Hypothalamus (tissue), 51 donors: ENCODE results near the gene NXPH4.

Experiments
- DNase-seq, 51 donors: peaks; one replicate each; lab custom pipeline; 2025; lab: John Stamatoyannopoulos, UW

Gene NXPH4

DNA sequence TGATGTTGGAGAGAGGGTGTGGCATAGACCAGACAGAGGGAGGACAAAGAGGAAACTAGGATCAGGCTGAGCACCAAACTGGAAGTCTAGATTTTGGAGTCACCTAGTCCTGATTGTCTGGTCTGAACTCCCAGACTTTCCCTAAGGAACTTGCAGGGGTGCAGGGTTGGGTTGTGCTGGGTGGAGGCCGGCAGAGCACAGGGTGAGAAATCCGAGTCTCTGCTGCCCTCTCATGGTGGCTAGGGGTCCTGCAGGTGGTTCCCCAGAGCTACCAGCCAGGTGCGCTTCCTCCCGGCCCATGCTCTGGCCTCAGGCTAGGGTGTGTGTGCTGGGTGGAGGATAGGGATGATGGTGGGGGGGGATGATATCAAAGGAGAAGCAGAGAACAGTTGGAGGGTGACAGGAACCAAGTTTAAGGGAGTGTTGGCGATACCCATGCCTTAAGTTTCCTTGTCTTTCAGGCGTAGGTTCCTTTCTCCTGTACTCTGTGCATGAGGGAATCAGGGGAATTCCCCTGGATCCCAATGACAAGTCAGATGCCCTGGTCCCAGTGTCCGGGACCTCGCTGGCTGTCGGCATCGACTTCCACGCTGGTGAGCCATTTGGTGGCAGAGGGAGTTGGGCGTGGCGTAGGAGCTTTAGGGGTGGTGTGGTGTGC, 33.5 kb upstream of the NXPH4 start:
- peak in 40 of 51 donors; percentile 4 to 73 (median 36) for DNase-seq

DNA sequence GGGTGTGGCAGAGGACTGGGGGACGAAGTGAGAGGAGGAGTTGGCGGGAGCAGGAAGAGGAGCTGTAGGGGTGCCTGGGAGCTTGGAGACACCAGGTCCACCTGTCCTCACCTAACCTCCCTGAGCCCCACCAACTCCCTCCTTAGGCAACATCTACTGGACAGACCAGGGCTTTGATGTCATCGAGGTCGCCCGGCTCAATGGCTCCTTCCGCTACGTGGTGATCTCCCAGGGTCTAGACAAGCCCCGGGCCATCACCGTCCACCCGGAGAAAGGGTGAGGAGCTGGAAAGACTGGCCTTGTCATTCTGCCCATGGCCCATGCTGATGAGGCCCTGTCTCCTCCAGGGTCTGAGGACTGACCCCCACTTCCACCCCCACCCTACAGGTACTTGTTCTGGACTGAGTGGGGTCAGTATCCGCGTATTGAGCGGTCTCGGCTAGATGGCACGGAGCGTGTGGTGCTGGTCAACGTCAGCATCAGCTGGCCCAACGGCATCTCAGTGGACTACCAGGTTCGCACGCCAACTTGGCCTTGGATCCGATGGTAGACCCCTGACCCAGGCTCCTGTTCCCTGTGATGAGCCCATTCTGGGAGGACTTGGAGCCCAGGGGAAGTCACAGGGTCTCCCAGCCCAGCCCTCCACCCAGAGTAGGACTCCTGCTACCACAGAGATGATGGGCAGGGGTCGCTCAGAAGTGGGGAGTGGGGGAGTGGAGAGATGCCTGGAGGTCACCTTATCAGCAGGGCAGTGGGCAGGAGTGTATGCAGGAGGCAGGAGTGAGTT, 32.5 kb upstream of the NXPH4 start:
- DNase-seq: no peak

DNA sequence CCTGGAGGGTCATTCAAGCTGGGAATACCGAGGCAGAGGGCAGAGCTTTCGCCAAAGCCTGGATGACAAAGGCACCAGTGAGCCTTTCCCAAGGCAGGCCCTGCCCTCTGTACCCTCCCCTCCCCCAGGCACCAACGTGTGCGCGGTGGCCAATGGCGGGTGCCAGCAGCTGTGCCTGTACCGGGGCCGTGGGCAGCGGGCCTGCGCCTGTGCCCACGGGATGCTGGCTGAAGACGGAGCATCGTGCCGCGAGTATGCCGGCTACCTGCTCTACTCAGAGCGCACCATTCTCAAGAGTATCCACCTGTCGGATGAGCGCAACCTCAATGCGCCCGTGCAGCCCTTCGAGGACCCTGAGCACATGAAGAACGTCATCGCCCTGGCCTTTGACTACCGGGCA, 31.2 kb upstream of the NXPH4 start:
- DNase-seq: no peak

DNA sequence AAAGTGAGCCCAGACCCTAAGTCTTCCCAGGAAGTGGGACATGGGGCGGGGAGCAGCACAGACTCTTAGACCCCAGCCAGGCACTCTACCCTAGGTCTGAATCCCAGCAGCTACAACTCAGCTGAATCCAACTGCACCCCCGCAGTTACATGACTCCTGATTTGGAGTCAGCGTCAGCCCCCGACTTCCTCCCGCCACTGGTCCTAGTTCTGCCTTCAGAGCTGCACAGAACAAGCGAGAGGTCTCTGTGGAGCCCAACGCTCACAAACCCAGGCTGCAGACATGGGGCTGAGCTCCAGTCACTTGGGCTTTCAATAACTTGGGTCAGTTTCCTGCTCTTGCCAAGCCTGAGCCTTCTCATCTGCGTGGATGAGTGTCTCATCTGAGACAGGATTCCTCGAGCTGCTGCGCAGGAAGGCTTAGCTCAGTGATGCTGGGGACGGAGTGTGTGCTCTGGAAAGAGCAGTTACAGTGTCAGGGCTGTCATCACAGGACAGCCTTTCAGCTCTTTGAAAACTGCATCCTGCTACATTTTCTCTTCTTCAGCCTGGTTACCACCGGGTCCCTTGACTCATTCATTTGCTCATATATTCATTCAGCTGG, 30.6 kb upstream of the NXPH4 start:
- peak in 1 of 51 donors; percentile 9 for DNase-seq

DNA sequence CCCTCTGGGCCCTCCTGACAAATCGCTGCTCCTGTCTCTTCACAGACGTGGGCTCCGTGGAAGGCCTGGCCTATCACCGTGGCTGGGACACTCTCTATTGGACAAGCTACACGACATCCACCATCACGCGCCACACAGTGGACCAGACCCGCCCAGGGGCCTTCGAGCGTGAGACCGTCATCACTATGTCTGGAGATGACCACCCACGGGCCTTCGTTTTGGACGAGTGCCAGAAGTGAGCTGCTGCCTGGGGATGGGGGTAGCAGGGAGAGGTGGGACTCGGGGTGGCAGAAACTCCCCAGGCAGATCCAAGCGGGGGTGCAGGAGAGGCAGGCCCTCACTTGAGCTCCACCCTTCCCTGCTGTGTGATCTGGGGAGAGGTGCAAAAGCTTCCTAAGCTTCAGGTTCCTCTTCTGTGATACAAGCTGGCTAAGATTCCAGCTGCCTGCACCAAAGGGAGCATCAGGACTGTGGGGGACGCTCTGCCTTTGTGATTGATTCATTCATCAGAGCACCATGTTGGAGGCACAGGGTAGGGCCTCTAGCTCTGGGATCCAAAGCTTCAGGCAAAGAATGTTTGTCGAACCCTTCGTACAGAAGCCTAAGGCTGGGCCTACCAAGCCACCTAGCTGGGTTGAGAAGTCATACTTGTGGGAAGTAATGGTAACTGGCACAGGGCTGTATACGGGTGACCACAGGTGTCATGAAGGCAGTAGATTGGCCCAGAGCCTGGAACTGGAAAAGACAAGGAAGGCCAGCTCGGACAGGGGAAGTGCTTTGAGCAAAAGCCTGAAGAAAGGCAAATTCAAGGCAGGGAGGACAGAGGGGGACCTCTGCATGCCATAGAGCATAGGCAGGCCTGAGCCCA, 29.1 kb upstream of the NXPH4 start:
- peak in 1 of 51 donors; percentile 49 for DNase-seq

DNA sequence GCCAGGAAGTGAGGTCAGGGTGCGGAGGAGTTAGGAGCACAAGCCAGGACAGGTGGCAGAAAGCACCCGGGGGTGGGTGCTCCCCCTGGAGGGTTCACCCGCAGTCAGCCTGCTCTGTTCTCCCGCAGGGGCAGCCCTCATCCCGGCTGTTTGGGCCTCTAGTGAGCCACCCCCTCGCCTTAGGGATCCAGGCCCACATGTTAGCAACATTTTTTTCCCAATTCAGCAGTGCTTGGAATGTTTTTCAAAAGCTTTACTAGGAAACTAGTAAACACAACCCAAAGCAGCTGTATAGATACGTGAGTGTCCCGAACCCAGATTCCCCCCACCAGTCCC, 28.5 kb upstream of the NXPH4 start:
- no peak for DNase-seq

DNA sequence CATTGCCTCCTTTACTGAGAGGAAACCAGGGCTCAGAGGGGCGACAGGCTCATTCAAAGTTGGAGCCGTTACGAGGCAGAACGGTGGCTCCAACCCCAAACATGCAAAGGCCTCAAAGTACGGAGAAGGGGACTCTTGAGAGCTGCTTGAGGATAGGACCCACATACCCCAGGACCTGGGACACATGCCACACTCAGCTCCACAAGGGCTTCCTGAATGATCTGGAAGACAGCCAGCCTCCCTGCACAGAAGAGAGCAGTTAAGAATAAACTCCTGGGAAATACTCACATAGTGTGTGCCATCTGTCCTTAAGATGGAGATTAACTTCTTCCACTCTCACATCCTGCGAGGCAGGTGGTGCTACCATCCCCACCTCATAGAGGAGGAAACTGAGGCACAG, 26.6 kb upstream of the NXPH4 start:
- peak in 11 of 51 donors; percentile 8 to 41 (median 21) for DNase-seq

DNA sequence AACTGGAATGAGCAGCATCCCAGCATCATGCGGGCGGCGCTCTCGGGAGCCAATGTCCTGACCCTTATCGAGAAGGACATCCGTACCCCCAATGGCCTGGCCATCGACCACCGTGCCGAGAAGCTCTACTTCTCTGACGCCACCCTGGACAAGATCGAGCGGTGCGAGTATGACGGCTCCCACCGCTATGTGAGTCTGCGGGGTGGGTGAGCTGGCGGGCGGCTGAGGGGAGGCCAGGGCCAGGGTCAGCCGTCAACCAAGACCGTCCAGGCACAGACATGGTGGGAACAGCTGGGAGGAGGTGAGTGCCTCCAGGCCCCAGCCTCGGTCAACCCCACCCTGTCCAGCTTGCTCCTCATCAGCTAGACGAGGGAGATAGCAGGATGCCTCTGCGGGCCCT, 25.8 kb upstream of the NXPH4 start:
- DNase-seq: no peak

DNA sequence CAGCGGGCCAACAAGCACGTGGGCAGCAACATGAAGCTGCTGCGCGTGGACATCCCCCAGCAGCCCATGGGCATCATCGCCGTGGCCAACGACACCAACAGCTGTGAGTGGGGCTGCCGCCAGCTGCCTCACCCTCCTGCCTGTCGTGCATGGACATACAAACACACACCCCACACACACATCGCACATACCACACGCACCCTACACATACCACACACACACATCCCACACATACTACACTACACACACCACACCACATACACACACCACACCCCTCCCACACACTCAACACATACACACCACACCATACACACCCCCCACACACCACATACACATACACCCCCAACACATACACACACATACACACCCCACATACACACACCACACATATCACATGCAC, 25.2 kb upstream of the NXPH4 start:
- DNase-seq: peak in 1 of 51 donors; percentile 15

DNA sequence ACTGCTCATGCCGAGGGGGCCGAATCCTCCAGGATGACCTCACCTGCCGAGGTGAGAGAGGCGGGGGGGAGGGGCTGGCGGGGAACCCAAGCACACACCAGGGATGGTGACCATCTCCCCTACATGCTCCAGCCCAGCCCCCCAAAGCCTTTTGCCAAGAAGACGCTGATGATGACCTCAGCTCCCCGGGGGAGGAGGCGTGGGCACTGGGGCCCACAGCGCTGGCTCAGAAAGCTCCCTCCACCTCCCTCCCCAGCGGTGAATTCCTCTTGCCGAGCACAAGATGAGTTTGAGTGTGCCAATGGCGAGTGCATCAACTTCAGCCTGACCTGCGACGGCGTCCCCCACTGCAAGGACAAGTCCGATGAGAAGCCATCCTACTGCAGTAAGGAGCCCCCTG, 23.7 kb upstream of the NXPH4 start:
- DNase-seq: no peak

DNA sequence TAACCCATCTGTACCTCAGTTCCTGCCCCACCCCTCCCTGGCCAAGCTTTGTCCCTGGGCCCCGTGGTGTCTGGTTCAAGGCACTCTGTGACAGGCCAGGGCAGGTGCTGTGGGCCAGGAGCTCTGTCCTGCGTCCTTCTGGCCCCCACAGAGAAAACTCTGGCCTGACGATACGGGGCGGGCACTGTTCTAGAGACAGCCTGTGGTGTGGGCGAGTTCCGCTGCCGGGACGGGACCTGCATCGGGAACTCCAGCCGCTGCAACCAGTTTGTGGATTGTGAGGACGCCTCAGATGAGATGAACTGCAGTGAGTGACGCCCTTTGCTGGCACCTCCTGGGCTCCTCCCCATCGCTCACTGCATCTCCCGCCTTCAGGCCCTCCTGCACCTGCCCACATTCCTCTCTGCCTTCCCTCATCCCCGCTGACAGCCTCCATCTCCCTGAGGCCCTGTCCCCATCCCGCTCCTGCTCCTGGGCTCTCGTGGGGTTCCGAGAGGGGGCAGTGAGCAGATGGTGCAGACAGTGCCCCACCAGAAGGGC, 22.8 kb upstream of the NXPH4 start:
- DNase-seq: no peak

DNA sequence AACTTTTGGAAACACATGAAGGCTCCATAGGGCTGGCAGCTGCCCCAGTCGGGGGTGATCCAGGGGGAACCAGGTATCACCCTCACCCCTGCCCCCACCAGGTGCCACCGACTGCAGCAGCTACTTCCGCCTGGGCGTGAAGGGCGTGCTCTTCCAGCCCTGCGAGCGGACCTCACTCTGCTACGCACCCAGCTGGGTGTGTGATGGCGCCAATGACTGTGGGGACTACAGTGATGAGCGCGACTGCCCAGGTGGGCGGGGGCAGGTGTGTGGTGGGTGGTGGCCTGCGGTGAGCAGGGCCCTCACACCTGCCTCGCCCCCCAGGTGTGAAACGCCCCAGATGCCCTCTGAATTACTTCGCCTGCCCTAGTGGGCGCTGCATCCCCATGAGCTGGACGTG, 22.3 kb upstream of the NXPH4 start:
- DNase-seq: no peak

DNA sequence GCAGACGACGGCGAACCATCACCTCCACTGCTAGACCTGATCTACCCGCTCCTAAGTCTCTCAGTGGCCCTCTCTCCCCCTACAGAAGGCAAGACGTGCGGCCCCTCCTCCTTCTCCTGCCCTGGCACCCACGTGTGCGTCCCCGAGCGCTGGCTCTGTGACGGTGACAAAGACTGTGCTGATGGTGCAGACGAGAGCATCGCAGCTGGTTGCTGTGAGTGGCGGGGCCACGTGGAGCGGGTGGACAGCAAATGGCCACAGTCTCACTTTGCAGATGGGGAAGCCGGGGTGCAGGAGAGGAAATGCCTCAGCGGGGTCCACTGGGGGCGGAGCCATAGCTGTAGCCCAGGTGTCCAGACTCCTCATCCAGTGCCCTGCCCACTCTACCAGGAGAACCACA, 21.4 kb upstream of the NXPH4 start:
- peak in 4 of 51 donors; percentile 10 to 30 (median 18) for DNase-seq

DNA sequence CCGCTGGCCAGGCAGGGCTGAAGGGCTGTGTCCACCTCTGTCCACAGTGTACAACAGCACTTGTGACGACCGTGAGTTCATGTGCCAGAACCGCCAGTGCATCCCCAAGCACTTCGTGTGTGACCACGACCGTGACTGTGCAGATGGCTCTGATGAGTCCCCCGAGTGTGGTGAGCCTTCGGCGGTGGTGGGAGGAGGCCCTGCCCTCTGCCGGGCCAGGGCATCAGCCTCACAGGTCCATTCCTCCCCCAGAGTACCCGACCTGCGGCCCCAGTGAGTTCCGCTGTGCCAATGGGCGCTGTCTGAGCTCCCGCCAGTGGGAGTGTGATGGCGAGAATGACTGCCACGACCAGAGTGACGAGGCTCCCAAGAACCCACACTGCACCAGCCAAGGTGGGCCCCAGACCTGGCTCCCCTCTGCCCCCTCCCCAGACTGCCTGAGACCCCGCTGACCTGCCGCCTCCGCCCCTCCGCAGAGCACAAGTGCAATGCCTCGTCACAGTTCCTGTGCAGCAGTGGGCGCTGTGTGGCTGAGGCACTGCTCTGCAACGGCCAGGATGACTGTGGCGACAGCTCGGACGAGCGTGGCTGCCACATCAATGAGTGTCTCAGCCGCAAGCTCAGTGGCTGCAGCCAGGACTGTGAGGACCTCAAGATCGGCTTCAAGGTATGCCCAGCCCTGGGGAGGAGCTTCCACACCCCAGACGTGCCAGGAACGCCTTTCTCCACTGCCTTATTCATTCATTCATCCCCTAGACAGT, 20.8 kb upstream of the NXPH4 start:
- DNase-seq: peak in 1 of 51 donors; percentile 20

DNA sequence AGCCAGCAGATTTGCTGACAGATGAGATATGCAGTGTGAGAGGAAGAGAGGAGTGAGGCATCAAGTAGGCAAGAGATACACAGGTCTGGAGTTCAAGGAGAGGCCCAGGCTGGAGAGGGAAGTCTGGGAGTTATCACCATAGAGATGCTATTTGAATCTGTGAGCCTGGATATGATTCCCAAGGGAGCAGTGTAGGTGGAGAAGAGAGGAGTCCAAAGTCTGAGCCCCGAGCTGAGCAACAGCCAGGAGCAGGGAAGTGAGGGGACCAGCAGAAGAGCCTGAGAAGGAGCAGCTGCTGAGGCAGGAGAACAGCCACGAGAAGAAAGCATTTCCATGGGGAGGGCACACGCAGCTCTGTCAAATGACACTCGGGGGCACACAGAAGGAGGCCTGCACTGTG, 20.2 kb upstream of the NXPH4 start:
- DNase-seq: peak in 1 of 51 donors; percentile 20

DNA sequence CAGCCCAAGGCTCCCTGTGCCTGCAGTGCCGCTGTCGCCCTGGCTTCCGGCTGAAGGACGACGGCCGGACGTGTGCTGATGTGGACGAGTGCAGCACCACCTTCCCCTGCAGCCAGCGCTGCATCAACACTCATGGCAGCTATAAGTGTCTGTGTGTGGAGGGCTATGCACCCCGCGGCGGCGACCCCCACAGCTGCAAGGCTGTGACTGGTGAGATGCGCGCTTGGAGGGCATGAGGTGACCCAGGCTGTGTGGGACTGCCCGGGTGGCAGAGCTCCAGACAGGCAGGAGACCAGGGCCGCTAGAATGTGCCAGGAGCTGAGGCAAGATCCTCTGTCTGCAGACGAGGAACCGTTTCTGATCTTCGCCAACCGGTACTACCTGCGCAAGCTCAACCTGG, 19.6 kb upstream of the NXPH4 start:
- no peak for DNase-seq

DNA sequence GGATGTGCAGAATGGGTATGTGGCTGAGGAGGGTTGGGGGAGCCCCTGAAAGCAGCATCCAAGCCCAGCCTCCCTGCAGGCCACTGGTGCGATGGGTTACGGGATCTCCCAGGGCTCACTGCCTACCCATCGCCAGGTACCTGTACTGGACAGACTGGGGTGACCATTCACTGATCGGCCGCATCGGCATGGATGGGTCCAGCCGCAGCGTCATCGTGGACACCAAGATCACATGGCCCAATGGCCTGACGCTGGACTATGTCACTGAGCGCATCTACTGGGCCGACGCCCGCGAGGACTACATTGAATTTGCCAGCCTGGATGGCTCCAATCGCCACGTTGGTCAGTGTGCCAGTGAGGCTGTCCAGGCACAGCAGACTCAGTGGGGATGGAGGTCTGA, 18.3 kb upstream of the NXPH4 start:
- DNase-seq: no peak

DNA sequence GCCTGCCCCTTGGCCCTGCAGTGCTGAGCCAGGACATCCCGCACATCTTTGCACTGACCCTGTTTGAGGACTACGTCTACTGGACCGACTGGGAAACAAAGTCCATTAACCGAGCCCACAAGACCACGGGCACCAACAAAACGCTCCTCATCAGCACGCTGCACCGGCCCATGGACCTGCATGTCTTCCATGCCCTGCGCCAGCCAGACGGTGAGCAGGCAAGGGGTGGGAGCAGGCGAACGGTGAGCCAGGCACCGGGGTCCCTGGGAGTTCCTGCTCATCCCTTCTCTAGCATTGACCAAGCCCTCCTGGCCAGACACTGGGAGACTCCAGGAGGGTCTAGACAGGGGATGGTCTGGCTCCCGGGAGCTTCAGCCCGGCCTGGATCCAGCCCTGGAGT, 17.4 kb upstream of the NXPH4 start:
- DNase-seq: no peak

DNA sequence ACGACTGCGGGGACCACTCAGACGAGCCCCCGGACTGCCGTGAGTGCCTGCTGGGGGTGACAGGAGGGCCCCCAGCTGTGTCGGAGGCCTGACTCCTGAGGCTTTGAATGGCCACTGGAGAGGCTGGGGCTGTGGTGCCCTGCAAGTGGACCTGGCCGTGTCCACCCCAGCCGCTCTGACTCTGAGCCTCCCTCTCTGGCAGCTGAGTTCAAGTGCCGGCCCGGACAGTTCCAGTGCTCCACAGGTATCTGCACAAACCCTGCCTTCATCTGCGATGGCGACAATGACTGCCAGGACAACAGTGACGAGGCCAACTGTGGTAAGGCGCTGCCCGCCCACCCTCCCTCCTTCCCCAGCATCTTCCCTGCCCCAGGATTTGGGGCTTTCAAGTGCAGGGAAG, 16.1 kb upstream of the NXPH4 start:
- DNase-seq: no peak

DNA sequence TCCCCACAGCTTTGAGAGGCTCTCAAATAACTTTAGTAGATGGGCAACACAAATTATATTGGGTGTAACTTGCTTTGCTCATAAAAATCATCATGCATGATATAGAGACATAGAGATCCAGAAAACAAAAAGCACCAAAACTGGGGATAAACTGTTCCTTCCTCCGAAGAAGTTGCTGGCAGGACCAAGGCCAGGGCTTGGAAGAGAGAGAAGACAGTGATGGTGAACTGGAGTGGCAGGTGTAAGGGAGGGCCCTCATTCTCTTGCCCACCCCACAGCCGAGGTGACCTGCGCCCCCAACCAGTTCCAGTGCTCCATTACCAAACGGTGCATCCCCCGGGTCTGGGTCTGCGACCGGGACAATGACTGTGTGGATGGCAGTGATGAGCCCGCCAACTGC, 15.4 kb upstream of the NXPH4 start:
- DNase-seq: no peak
